ENCODE results near the gene MZT1. TPM values are rescaled to one million over a fixed set of nuclear protein-coding genes. Genes with fewer than 3 reads are reported as not detected.
A peak's percentile ranks its signal among the peaks of the same experiment; 100 is the strongest.
"Not testable (repeated sequence)": the region's sequence is repeated elsewhere in the genome, so short reads cannot be mapped to it uniquely, and the experiment has no call there.

MZT1 gene, protein sequence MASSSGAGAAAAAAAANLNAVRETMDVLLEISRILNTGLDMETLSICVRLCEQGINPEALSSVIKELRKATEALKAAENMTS
- 10 to 100 TPM; 18.5 to 23.1 (median 19.6) TPM for polyA plus RNA-seq (ENCODE audit: insufficient read length in 3 of 3)

DNA sequence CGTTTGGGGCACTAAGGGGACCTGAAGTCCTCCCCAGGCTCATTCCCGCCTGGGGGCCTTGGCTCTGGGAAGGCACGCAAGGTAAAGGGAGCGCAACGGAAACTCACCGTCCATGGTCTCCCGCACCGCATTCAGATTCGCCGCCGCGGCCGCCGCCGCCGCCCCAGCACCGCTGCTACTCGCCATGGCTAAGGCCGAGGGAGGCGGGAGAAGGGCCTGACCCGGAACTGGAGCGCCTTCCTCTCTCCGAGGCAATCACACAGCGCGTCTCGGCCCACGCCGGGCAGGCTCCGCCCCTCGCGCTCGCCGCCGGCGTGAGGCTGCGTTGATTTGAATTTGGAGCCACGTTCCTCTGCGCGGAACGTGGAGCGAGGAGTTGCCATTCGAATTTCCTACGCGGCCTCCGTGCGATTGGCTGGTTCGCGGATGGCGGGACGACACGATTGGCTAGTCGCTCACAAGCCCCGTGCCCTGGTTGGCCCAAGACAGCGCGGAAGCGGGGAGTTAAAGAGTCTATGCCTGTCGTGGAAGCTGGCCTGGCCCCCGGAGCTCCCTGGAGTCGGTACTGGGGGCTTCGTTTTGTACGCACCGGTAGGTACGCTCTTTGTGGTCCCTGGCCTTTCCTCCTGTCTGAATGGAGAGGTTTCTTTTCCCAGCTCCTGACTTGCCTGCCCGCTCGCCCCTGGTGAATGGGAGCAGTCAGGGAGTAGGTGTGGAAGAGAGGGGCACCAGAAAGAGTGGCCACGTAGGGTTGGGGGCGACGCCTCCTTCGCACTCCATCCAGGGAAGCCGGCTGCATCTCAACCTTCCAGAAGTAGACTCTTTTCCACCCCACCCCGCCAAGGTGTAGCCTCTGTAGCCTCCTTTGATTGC, at the start of gene MZT1, which contains the start of gene BORA:
Gene MZT1, minus strand, starts transcription at position 213 of the 873 bp plus-strand sequence. Its CDS starts 27 bp downstream, at position 186.
Gene BORA, plus strand, starts transcription at position 507 of the 873 bp plus-strand sequence. CDS start 1,018 bp downstream, outside the sequence.
- peak; percentile 85 to 93 (median 89) for DNase-seq (ENCODE audit: low read depth in 3 of 3, low spot score in 2 of 3)

DNA sequence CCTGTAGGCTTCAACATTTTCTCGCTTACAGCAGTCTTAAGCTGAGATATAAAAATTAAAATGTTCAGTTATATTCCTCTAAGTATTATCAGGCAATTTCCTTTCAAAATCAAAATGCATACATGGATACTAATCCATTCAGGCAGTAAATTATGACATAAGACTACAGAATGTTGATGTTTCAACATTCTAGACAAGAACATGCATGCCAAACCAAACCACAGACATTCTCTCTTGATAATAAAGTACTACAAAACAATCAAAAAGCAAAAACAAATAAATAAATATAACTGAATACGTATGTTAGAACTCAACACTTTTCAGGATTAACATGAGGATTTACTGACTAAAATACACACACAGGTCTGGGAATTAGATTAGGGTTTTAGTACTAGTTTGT, 46.6 kb upstream of the MZT1 start:
- no peak for DNase-seq (ENCODE audit: low read depth in 3 of 3, low spot score in 2 of 3)

DNA sequence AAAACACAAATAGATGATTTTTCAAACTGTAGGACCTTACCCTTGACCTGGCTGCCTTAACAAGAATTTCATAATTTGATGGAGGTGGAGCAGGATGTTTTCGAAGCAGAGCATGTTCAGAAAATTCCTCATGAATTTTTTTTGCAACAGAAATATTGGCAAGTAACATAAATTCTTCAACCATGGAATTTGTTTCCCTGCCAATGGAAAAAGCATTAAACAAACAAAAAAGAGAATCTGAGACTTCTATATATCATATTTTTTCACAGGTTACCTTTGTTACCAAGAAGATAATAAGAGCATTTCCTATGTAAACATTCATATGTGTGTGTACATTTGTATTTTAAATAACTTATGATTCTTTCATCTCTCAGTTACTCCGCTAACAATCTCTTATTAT, 36.0 kb upstream of the MZT1 start:
- DNase-seq (ENCODE audit: low read depth in 3 of 3, low spot score in 2 of 3): no peak

DNA sequence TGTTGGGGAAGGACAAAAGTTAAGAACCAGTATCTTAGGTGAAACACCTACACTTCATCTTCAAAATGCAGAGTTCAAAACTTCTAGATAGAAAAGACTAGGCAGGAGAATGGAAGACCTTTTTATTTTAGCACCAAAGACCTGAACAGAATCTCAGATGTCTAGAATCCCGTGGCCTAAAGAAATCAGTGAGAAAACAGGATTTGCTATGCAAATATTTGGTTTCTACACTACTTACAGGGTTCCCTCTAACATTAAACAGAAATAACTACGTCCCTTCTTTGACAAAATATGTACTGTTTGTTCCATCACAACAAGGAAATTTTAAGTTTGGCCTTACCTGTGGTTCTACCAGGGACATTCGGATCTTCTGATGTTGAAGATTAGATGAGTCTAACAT, 32.8 kb upstream of the MZT1 start:
- no peak for DNase-seq (ENCODE audit: low read depth in 3 of 3, low spot score in 2 of 3)

DNA sequence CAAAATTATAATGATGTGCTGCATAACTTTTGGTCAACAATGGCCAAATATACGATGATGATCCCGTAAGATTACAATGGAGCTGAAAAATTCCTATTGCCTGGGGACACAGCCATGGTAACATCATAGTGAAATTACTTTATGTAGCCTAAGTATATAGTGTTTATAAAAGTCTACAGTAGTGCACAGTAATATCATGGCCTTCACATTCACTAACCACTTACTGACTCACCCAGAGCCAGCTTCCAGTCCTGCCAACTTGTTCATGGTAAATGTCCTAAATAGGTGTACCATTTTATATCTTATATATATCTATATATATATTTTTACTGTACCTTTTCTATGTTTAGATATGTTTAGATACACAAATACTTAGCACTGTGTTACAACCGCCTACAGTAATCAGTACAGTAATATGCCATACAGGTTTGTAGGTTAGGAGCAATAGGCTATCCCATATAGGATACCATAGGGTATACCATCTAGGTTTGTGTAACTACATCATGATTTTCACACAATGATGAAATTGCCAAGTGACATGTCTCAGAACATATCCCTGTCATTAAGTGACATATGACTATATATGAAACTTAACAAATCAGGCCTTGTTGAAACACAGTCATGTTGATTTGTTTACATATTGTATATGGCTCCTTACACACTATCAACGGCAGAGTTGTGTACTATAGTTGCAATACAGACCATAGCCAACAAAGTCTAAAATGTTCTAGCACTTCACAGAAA, 30.5 kb upstream of the MZT1 start:
- DNase-seq (ENCODE audit: low read depth in 3 of 3, low spot score in 2 of 3): no peak

DNA sequence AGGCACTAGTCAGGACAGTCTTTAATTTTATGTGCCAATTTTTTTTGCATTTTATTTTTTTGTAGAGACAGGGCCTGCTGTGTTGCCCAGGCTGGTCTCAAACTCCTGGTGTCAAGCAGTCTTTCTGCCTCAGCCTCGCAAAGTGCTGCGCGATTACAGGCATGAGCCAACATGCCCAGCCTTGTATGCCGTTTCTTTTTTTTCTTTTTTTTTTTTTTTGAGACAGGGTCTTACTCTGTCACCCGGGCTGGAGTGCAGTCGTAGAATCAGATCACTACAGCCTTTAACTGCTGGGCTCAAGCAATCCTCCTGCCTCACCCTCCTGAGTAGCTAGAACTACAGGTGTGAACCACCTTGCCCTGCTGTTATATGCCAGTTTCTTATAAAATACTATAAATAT, 26.7 kb upstream of the MZT1 start:
- no peak for DNase-seq (ENCODE audit: low read depth in 3 of 3, low spot score in 2 of 3)

DNA sequence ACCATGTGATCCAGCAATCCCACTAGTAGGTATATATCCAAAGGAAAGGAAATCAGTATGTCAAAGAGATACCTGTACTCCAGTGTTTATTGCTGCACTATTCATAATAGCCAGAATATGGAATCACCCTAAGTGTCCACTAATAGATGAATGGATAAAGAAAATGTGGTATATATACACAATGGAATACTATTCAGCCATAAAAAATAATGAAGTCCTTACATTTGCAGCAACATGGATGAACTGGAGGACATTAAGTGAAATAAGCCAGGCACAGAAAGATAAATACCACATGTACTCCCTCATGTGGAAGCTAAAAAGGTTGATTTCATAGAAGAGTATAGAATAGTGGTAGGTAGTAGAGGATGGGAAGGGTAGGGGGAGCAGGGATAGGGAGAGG, 23.8 kb upstream of the MZT1 start:
- DNase-seq (ENCODE audit: low read depth in 3 of 3, low spot score in 2 of 3): no peak

DNA sequence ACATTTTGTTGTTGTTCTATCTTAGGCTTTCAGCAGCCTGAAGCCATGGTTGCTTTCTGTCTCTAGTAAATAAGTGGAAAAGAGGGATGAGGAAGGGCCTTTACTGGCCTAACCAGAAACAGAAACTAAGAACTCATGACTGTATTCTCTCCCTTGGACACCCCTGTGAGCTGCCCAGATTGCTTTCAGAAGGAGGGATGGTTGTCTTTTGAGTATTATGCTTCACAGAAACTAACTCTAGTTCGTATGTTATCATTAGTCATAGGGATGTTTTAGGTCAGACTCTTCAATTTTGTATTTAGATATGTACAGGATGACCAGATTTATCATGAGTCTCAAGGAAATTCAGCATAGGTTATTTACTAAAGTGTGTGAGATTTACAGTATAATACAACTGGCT, 17.8 kb upstream of the MZT1 start:
- no peak for DNase-seq (ENCODE audit: low read depth in 3 of 3, low spot score in 2 of 3)

DNA sequence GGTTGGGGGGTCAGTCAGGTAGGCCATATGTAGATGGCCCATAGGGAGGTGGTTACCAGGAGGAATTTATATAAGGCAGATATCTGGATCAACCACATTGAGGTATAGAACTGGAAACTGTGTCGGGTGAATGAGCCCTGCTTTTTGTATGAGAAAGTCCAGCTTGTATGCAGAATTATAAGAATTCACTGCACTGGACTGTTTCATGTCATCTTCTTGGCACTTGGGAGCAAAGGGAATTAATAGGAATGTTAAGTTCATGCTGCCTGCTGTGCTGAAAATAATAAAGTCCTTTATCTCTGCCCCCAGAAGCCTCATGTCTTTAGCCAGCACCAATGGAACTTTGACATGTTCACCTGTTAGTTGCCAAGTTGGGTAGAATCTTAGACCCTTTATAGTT, 12.6 kb upstream of the MZT1 start:
- no peak for DNase-seq (ENCODE audit: low read depth in 3 of 3, low spot score in 2 of 3)

DNA sequence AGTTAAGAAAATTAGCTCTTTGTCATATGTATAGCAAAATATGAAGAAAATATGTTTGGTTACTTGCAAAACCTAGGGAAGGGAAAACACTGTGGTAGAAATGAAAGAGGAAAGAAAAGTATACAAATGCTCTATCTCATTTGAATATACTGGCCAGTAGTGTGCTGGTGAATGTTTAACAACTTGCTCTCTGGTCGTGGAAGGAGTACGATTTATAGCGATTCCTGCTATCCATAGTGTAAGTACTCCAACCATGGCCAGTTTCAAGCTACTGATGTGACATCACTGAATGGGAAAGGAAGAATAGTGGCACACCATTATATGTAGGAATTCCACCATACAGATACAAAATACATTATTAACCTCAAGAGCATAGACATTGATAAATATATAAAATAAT, 9.6 kb upstream of the MZT1 start:
- DNase-seq (ENCODE audit: low read depth in 3 of 3, low spot score in 2 of 3): no peak

DNA sequence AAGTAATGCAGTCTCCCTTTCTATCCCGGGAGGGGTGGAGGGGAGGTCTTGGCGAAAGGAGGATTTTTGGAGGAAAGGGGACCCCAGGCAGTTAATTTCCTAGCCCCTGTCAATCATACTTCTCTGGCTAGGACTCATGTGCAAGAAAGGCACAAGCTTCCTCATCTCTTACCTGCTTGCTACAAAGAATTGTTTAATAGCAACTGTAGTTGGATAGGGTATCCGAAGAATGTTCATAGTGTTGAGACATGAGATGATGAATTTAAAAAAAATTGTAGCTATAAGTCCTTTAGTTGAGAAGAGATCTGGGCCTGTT, 819 bp upstream of the MZT1 start:
- no peak for DNase-seq (ENCODE audit: low read depth in 3 of 3, low spot score in 2 of 3)

DNA sequence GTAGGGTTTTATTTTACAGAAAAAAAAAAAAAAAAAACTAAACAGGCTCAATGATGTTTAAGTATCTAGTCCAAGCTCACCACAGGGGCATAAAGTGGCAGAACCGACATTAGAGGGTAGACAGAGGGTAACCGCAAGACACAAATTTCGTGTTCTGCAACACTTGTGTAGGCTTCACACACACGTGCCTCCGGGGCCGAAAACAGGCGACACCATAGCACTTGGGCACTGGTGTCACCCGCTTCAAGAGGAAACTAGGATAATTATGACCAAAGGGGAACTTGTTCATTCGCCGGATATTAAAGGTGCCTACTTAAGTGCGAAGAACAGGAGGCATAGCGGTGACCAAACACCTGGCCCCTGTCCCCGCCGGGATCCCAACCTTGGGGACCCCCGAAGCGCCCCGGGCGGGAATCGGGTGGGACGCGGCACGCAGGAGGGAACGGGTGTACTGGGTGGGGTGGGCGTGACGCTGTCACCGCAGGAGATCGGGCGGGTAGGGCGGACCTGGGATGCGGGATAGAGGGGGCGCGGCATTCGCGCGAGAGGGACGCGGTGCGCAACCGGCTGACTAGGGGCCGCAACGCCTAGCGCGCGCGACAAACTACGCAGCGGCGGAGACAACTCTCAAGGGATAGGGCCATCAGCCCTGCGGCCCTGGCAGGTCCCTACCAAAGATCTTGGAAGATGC, 558 bp downstream of the MZT1 start:
- peak in 1 of 3 donors; percentile 23 for DNase-seq (ENCODE audit: low read depth in 3 of 3, low spot score in 2 of 3)

DNA sequence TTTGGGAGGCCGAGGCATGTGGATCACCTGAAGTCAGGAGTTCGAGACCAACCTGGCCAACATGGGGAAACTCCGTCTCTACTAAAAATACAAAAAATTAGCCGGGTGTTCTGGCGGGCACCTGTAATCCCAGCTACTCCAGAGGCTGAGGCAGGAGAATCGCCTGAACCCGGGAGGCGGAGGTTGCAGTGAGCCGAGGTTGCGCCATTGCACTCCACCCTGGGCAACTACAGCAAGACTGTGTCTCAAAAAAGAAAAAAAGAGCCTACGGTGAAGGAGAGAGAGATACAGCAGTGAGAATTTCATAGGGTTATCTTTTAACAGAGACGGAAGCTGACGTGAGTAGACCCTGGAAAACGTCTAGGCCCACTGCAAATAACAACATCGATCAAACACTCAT, 1.2 kb downstream of the MZT1 start:
- not testable (repeated sequence) for DNase-seq (ENCODE audit: low read depth in 3 of 3, low spot score in 2 of 3)

DNA sequence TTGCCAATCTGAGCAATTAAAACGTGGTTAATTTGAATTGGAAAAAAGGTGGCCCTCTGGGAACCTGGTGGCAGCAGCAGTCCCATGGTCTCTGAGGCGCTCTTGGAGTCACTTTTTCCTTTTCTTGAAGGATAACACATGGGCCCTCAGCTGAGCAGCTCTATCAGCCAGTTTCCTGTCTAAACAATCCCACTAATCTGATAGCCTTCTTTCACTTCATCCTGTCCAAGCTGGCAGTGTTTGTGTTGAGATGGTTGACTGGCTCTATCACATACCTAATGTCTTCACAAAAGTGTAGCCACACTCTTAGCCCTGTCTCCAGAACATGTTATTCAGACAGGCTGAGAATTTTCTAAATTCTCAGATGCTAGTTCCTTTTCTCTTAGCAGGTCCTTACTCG, 10.7 kb downstream of the MZT1 start:
- no peak for DNase-seq (ENCODE audit: low read depth in 3 of 3, low spot score in 2 of 3)

DNA sequence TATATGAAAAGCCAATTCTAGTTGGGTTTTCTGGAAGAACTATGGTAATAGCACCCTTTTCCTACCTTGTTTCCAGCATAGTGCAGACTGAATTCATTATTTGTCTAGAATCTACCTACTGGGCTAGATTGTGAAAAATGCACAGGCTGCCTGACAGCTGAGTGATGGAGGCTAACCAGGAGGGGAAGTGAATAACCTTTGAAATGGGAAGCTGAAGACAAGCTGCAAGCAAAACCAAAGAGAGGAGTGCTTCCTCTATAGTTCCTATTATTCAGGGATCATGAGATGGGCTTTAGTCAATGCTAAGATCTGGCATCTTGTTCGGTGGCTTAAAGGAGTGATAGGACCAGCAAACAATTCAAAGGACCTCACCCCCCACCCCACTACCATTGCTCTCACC, 26.9 kb downstream of the MZT1 start:
- no peak for DNase-seq (ENCODE audit: low read depth in 3 of 3, low spot score in 2 of 3)

DNA sequence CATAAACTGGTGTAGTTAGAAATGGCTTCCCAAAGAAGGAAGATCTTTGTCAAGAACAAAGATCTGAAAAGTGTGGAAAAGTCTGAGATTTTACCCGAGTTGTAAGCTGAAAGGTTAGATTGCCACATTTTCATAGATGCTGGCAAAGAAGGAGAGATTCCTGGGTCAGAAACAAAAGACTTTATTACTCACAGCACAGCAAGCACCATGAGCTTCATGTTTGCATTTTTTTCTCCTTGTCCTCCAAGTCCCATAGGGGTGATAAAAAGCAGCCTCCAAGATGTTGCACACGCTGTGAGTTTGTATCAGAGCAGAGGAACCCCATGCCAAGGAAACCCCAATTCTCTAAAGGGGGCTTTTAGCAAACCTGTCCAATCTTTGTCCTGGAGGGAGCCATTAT, 29.3 kb downstream of the MZT1 start:
- DNase-seq (ENCODE audit: low read depth in 3 of 3, low spot score in 2 of 3): no peak

DNA sequence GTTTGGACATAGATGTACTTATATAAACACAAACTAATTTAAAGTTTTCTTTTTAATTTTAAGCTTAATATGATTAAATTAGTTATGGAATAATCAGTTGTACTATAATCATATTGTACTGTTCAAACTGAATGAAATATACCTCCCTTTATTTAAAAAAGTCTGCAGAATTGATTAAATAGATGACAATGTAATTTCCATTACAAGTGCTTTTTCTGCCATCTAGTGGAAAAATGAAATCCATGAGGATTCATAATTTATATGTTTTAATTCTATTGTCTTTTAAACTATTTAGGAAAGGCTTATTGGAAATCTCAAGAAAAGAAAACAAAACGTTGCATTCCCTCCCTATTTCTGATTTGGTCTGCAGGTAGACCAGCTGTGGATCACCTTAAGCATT, 30.9 kb downstream of the MZT1 start:
- DNase-seq (ENCODE audit: low read depth in 3 of 3, low spot score in 2 of 3): no peak

DNA sequence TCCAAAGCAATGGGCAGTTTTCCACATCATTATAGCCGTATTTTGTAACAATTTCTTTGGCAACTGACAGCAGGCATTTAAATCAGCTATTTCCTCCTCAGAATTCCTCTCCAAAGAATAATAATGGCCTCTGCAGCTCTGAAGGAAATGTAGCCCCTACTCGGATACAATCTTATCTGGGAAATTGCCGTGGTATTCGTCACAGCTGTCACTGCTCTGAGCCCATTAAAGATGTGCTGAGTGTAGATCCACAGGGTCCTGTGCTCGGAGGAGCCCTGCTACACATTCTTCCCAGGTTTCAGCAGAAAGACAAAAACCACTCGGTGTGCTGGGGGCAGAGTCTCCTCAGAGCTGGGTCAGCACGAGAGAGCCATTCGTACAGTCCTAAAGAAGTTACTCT, 33.1 kb downstream of the MZT1 start:
- DNase-seq (ENCODE audit: low read depth in 3 of 3, low spot score in 2 of 3): no peak

DNA sequence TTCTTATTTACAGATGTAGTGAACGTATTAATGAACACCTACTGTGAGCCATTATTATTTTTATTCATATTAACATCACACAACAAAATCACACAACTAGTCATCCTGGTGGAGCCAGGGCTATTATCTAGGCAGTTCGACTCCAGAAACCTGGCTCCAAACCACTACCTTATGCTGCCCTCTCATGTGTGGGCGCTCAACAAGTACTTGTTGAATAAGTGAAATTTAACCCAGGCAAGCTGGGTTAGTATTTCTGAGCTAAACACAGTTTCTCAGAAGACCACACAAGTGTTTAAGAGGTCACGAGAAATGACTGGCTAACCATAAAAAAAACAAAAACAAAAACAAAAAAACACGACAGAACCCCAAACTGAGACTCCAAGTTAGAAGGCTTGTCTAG, 33.6 kb downstream of the MZT1 start:
- no peak for DNase-seq (ENCODE audit: low read depth in 3 of 3, low spot score in 2 of 3)

DNA sequence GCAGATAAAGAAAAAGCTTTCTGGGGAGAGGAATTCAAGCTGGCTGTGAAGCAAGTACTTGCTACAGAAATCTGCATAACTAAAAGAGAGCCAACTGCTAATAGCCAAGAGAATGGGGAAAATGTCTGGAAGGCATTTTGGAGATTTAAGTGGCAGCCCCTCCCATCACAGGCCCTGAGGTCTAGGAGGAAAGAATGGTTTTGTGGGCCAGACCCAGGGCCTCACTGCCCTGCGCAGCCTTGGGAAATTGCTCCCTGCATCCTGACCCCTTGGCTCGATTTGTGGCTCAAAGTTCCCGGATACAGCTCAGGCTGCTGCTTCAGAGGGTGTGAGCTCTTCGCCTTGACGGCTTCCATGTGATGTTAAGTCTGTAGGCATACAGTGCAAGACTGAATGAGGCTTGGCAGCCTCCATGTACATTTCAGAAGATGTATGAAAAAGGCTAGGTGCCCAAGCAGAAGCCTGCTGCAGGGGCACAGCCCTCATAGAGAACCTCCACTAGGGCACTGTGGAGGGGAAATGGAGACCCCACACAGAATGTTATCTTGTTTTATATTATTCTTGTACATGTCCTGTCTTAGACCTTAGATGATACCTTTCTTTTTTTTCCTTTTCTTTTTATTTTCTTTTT, 34.4 kb downstream of the MZT1 start:
- DNase-seq (ENCODE audit: low read depth in 3 of 3, low spot score in 2 of 3): no peak

DNA sequence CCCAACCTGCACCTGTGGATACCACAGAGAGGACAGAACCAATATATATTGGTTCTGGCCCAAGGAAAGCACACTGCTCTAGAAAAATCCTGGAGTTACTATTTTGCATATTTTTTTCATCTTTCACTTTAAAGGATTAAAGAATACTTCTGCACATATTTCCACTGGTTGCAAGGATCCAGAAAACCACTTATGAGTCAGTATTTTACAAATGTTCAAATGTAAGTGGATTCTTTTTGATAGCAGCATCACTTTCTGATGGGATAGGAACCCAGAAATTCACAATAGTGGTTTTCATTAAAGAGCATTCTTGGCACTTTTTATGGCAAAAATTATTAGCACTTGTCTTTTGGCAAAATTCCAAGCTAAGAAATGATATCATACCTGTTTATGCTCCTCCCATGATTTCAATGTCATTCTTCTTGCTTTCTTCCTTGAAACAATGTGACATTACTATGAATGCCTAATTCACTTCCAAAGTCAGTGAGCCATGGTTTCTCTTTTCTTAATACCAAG, 38.2 kb downstream of the MZT1 start:
- no peak for DNase-seq (ENCODE audit: low read depth in 3 of 3, low spot score in 2 of 3)
